GM23338 (cell line): ENCODE data around the gene ADAP1. TPM values are rescaled to one million over a fixed set of nuclear protein-coding genes. Genes with fewer than 3 reads are reported as not detected.

Experiments used
- ATAC-seq: fragments of 200-7000 bp; cut with Tn5 transposase; 3 replicates; pipeline ENCODE4 v1.9.1; 2020
- DNase-seq: peaks from one replicate; pipeline ENCODE4 v3.0.0-alpha.2; 2015; ENCODE audit warnings: low spot score
- H2AFZ ChIP-seq: fragments of 200-600 bp; sonication (generic); 2 replicates; pipeline ENCODE4 v1.8.0; 2016; ENCODE audit warnings: antibody characterized with exemption, mild to moderate bottlenecking, moderate library complexity
- H3F3A ChIP-seq: fragments of 200-600 bp; sonication (generic); replicated peaks from 2 replicates; pipeline ENCODE4 v1.8.0; 2017; ENCODE audit warnings: antibody characterized with exemption, mixed run types, low read depth
- H3K27ac ChIP-seq: fragments of 200-600 bp; sonication (generic); 2 replicates; pipeline ENCODE4 v1.6.1; 2016; ENCODE audit warnings: low read depth
- H3K27me3 ChIP-seq: fragments of 200-600 bp; sonication (generic); 2 replicates; pipeline ENCODE4 v1.8.0; 2016; ENCODE audit warnings: mild to moderate bottlenecking, mixed run types, moderate library complexity; ENCODE audit not compliant: insufficient read depth
- H3K36me3 ChIP-seq: fragments of 200-600 bp; sonication (generic); 2 replicates; pipeline ENCODE4 v1.8.0; 2016; ENCODE audit warnings: mild to moderate bottlenecking; ENCODE audit not compliant: insufficient read depth
- H3K4me1 ChIP-seq: fragments of 200-600 bp; sonication (generic); 2 replicates; pipeline ENCODE4 v1.8.0; 2016; ENCODE audit warnings: mild to moderate bottlenecking, moderate library complexity; ENCODE audit not compliant: insufficient read depth
- H3K4me2 ChIP-seq: fragments of 200-600 bp; sonication (generic); 2 replicates; pipeline ENCODE4 v1.7.1; 2017; ENCODE audit warnings: mixed run types
- H3K4me3 ChIP-seq: fragments of 200-600 bp; sonication (generic); 2 replicates; pipeline ENCODE4 v1.6.1; 2016; ENCODE audit warnings: mixed run types
- H3K79me2 ChIP-seq: fragments of 200-600 bp; sonication (generic); replicated peaks from 2 replicates; pipeline ENCODE4 v1.8.0; 2017; ENCODE audit warnings: mild to moderate bottlenecking; ENCODE audit not compliant: insufficient read depth
- H3K9me2 ChIP-seq: fragments of 200-600 bp; sonication (generic); 2 replicates; pipeline ENCODE4 v1.8.0; 2017; ENCODE audit not compliant: insufficient read depth
- H4K20me1 ChIP-seq: fragments of 200-600 bp; sonication (generic); replicated peaks from 2 replicates; pipeline ENCODE4 v1.8.0; 2017; ENCODE audit warnings: mild to moderate bottlenecking; ENCODE audit not compliant: insufficient read depth
- H3K27ac Mint-ChIP-seq: 2 replicates; pipeline ENCODE4 v1.8.0; 2020; ENCODE audit warnings: inconsistent platforms, mild to moderate bottlenecking, moderate library complexity, mixed read lengths
- H3K27me3 Mint-ChIP-seq: 3 replicates; pipeline ENCODE4 v1.8.0; 2022; ENCODE audit warnings: low read depth, mild to moderate bottlenecking, moderate library complexity, mixed read lengths, inconsistent platforms; ENCODE audit not compliant: insufficient read depth, poor library complexity
- H3K36me3 Mint-ChIP-seq: 3 replicates; pipeline ENCODE4 v1.8.0; 2021; ENCODE audit warnings: low read depth, mild to moderate bottlenecking, inconsistent platforms, moderate library complexity, mixed read lengths
- H3K4me1 Mint-ChIP-seq: 3 replicates; pipeline ENCODE4 v1.8.0; 2020; ENCODE audit warnings: mild to moderate bottlenecking, inconsistent platforms, mixed read lengths
- H3K4me3 Mint-ChIP-seq: 3 replicates; pipeline ENCODE4 v1.8.0; 2021; ENCODE audit warnings: moderate library complexity, mild to moderate bottlenecking, inconsistent platforms, mixed read lengths
- H3K9me3 Mint-ChIP-seq: 3 replicates; pipeline ENCODE4 v1.8.0; 2020; ENCODE audit warnings: moderate library complexity, mild to moderate bottlenecking, inconsistent platforms, mixed read lengths
- EZH2 ChIP-seq: fragments of 200-600 bp; sonication (generic); IDR thresholded peaks from one replicate; pipeline ENCODE4 v1.8.0; 2017; ENCODE audit warnings: antibody characterized with exemption, mild to moderate bottlenecking, low read depth; ENCODE audit not compliant: unreplicated experiment
- EZH2phosphoT487 ChIP-seq: fragments of 200-600 bp; sonication (generic); IDR thresholded peaks from one replicate; pipeline ENCODE4 v1.8.1; 2018; ENCODE audit warnings: antibody characterized with exemption; ENCODE audit not compliant: unreplicated experiment
- JUNB ChIP-seq: IDR thresholded peaks from one replicate; pipeline ENCODE4 v1.6.1; 2016; ENCODE audit warnings: antibody characterized with exemption; ENCODE audit not compliant: unreplicated experiment
- STAT1 ChIP-seq: IDR thresholded peaks from one replicate; pipeline ENCODE4 v1.6.1; 2016; ENCODE audit warnings: antibody characterized with exemption; ENCODE audit not compliant: unreplicated experiment
- polyA plus RNA-seq: library from polyadenylated mRNA; unstranded; fragments of >200 nt; fragmentation: Nextera tagmentation; extraction: Ambion mirVana; gene quantifications from 2 replicates; pipeline ENCODE4 v1.2.1, GENCODE V29; 2016
- total RNA-seq: library from RNA; depleted of rRNA; stranded (reverse); fragments of >200 nt; shearing (Covaris generic); gene quantifications from 2 replicates; pipeline ENCODE4 v1.2.3, GENCODE V29; 2014
- TF ChIP-seq, protein P1 (sequence below): IDR thresholded peaks from one replicate; pipeline ENCODE4 v1.6.1; 2018; ENCODE audit warnings: antibody characterized with exemption; ENCODE audit not compliant: unreplicated experiment
- TF ChIP-seq, protein P2 (sequence below): fragments of 250-450 bp; sonication (Bioruptor Pico); IDR thresholded peaks from 2 replicates; pipeline ENCODE4 v1.5.0; 2020; ENCODE audit warnings: mild to moderate bottlenecking, moderate library complexity

Gene ADAP1
- total and polyA plus RNA-seq, 2 experiments from 2014 or later = 2.2 to 9.6 TPM

DNA sequence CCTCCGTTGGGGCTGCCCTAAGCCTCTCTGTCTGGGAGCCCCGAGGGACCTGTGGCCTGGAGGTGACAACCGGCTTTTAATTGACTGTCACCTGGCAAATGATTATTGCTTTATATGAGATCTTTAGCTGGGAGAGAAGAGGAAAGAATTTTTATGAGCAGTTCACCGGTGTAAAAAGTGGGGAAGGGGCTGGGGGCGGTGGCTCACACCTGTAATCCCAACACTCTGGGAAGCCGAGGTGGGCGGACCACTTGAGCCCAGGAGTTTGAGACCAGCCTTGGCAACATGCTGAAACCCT, 23.5 kb upstream of the ADAP1 start:
- Histone ChIP-seq H3K27me3 (no peaks in the 10 kb centered on the region), H3K9me2 (no peaks in the 10 kb centered on the region), H3K36me3 (peaks cover 5% of the 10 kb centered on the region), H3K4me2 (no peak overlapping the region), H2AFZ (no peak overlapping the region), H3K4me1 (peaks cover 9% of the 10 kb centered on the region; the same call in 1 of the 2 replicates), H3F3A (peaks cover 5% of the 10 kb centered on the region; the same call in 1 of the 2 replicates), H4K20me1 (peaks cover 16% of the 10 kb centered on the region), H3K27ac (no peak overlapping the region), H3K79me2 (peaks cover 20% of the 10 kb centered on the region), H3K4me3 (no peak overlapping the region)
- ATAC-seq = no peak
- H3K27me3 Mint-ChIP-seq = no peaks in the 10 kb centered on the region
- no peak overlapping the region for H3K27ac Mint-ChIP-seq
- no peak overlapping the region for H3K4me3 Mint-ChIP-seq
- no peak for DNase-seq
- H3K36me3 Mint-ChIP-seq = peaks cover 3% of the 10 kb centered on the region; the same call in 1 of the 3 replicates
- TF ChIP-seq, protein P1, sequence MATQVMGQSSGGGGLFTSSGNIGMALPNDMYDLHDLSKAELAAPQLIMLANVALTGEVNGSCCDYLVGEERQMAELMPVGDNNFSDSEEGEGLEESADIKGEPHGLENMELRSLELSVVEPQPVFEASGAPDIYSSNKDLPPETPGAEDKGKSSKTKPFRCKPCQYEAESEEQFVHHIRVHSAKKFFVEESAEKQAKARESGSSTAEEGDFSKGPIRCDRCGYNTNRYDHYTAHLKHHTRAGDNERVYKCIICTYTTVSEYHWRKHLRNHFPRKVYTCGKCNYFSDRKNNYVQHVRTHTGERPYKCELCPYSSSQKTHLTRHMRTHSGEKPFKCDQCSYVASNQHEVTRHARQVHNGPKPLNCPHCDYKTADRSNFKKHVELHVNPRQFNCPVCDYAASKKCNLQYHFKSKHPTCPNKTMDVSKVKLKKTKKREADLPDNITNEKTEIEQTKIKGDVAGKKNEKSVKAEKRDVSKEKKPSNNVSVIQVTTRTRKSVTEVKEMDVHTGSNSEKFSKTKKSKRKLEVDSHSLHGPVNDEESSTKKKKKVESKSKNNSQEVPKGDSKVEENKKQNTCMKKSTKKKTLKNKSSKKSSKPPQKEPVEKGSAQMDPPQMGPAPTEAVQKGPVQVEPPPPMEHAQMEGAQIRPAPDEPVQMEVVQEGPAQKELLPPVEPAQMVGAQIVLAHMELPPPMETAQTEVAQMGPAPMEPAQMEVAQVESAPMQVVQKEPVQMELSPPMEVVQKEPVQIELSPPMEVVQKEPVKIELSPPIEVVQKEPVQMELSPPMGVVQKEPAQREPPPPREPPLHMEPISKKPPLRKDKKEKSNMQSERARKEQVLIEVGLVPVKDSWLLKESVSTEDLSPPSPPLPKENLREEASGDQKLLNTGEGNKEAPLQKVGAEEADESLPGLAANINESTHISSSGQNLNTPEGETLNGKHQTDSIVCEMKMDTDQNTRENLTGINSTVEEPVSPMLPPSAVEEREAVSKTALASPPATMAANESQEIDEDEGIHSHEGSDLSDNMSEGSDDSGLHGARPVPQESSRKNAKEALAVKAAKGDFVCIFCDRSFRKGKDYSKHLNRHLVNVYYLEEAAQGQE = no peak
- TF ChIP-seq JUNB = no peak
- no peak for TF ChIP-seq EZH2
- peaks cover 2% of the 10 kb centered on the region; the same call in 2 of the 3 replicates for H3K4me1 Mint-ChIP-seq
- no peaks in the 10 kb centered on the region; the same call in 2 of the 3 replicates for H3K9me3 Mint-ChIP-seq

DNA sequence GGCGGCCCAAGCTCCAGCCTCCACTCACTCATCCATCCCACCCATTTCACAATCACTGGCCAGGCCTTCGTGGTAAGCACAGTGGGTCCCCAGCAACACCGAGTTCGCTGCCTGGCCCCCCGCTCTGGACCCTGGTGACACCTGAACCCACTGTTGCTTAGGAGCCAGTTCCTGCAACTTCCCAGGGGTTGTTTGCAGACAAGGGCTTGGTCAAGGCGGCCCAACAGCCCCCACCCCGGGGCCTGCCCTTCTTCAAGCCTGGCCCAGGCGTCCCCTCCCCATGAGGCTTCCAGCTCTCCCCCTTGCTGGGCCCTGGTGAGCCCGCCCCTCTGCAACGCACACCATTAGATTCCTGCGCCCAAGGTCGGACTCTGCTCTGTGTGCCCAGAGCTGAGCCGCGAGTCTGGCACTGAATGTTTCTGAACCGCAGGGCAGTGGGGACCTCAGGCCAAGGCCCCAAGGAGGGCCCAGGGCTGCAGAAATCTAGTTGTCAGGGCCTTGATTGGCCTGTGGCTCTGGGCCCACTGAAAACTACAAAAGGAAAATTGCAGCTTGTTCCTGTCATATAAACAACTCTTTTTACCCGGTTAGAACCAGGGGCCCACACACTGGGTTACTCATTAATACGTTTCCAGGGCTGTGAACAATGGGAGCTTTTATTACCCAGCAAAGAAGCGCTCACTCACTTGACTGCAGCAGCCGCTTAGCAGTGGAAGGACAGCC, 23.0 kb upstream of the ADAP1 start:
- Mint-ChIP-seq H3K4me3 (no peak overlapping the region), H3K27ac (no peak overlapping the region), H3K9me3 (no peaks in the 10 kb centered on the region; the same call in 2 of the 3 replicates), H3K27me3 (no peaks in the 10 kb centered on the region), H3K4me1 (peaks cover 2% of the 10 kb centered on the region; the same call in 2 of the 3 replicates), H3K36me3 (peaks cover 6% of the 10 kb centered on the region; the same call in 2 of the 3 replicates)
- Histone ChIP-seq H3K27me3 (no peaks in the 10 kb centered on the region), H3K4me3 (no peak overlapping the region), H2AFZ (no peak overlapping the region), H3K4me2 (no peak overlapping the region), H3K9me2 (no peaks in the 10 kb centered on the region), H3K4me1 (peaks cover 9% of the 10 kb centered on the region; the same call in 1 of the 2 replicates), H3K79me2 (peaks cover 25% of the 10 kb centered on the region), H4K20me1 (peaks cover 17% of the 10 kb centered on the region), H3F3A (peaks cover 8% of the 10 kb centered on the region; the same call in 1 of the 2 replicates), H3K27ac (no peak overlapping the region), H3K36me3 (peaks cover 10% of the 10 kb centered on the region)
- ATAC-seq = no peak
- TF ChIP-seq, protein P2, sequence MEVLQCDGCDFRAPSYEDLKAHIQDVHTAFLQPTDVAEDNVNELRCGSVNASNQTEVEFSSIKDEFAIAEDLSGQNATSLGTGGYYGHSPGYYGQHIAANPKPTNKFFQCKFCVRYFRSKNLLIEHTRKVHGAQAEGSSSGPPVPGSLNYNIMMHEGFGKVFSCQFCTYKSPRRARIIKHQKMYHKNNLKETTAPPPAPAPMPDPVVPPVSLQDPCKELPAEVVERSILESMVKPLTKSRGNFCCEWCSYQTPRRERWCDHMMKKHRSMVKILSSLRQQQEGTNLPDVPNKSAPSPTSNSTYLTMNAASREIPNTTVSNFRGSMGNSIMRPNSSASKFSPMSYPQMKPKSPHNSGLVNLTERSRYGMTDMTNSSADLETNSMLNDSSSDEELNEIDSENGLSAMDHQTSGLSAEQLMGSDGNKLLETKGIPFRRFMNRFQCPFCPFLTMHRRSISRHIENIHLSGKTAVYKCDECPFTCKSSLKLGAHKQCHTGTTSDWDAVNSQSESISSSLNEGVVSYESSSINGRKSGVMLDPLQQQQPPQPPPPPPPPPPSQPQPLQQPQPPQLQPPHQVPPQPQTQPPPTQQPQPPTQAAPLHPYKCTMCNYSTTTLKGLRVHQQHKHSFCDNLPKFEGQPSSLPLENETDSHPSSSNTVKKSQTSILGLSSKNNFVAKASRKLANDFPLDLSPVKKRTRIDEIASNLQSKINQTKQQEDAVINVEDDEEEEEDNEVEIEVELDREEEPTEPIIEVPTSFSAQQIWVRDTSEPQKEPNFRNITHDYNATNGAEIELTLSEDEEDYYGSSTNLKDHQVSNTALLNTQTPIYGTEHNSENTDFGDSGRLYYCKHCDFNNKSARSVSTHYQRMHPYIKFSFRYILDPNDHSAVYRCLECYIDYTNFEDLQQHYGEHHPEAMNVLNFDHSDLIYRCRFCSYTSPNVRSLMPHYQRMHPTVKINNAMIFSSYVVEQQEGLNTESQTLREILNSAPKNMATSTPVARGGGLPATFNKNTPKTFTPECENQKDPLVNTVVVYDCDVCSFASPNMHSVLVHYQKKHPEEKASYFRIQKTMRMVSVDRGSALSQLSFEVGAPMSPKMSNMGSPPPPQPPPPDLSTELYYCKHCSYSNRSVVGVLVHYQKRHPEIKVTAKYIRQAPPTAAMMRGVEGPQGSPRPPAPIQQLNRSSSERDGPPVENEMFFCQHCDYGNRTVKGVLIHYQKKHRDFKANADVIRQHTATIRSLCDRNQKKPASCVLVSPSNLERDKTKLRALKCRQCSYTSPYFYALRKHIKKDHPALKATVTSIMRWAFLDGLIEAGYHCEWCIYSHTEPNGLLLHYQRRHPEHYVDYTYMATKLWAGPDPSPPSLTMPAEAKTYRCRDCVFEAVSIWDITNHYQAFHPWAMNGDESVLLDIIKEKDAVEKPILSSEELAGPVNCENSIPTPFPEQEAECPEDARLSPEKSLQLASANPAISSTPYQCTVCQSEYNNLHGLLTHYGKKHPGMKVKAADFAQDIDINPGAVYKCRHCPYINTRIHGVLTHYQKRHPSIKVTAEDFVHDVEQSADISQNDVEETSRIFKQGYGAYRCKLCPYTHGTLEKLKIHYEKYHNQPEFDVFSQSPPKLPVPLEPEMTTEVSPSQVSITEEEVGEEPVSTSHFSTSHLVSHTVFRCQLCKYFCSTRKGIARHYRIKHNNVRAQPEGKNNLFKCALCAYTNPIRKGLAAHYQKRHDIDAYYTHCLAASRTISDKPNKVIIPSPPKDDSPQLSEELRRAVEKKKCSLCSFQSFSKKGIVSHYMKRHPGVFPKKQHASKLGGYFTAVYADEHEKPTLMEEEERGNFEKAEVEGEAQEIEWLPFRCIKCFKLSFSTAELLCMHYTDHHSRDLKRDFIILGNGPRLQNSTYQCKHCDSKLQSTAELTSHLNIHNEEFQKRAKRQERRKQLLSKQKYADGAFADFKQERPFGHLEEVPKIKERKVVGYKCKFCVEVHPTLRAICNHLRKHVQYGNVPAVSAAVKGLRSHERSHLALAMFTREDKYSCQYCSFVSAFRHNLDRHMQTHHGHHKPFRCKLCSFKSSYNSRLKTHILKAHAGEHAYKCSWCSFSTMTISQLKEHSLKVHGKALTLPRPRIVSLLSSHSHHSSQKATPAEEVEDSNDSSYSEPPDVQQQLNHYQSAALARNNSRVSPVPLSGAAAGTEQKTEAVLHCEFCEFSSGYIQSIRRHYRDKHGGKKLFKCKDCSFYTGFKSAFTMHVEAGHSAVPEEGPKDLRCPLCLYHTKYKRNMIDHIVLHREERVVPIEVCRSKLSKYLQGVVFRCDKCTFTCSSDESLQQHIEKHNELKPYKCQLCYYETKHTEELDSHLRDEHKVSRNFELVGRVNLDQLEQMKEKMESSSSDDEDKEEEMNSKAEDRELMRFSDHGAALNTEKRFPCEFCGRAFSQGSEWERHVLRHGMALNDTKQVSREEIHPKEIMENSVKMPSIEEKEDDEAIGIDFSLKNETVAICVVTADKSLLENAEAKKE (CRISPR knock-in tag) = no peak
- TF ChIP-seq JUNB (no peak), EZH2phosphoT487 (no peak), STAT1 (no peak)
- DNase-seq = no peak
